Fibroblast of lung (primary cell): ENCODE measurements around the gene FOXD1.

ENCODE experiments used
- CTCF ChIP-seq, 2 donors: IDR thresholded peaks in 1 of 2; conservative IDR thresholded peaks in 1 of 2; 1 replicate in 1 of 2; 2 replicates in 1 of 2; pipeline ENCODE4 v1.5.1; 2011 to 2012; ENCODE audit warnings: low read length in 2 of 2, control low read depth in 1 of 2, inconsistent platforms in 1 of 2, low read depth in 1 of 2, mild to moderate bottlenecking in 1 of 2
- EZH2 ChIP-seq: IDR thresholded peaks from 2 replicates; pipeline ENCODE4 v1.5.1; 2012; ENCODE audit warnings: low read length, control low read depth, mild to moderate bottlenecking; ENCODE audit errors: missing control alignments

GRCh38 chr5:73487815-73488214, 39.2 kb upstream of the FOXD1 start:
- no peak for TF ChIP-seq CTCF (conservative IDR thresholded peaks at IDR 0.05 in 1 of 2, IDR thresholded peaks at IDR 0.05 in 1 of 2; ENCODE audit: low read depth in 1 of 2, low read length in 2 of 2)
- TF ChIP-seq EZH2 = no peak
